BE2C (cell line): ENCODE measurements around the gene PHKG2.

ENCODE experiments used
- DNase-seq: peaks from one replicate; pipeline ENCODE4 v3.0.0-alpha.2; 2020
- H3K27me3 ChIP-seq: fragments of 250-450 bp; sonication (Bioruptor Pico); 2 replicates; pipeline ENCODE4 v1.5.1; 2020; ENCODE audit warnings: mild to moderate bottlenecking
- H3K36me3 ChIP-seq: fragments of 250-450 bp; sonication (Bioruptor Pico); 2 replicates; pipeline ENCODE4 v1.5.1; 2020; ENCODE audit warnings: mild to moderate bottlenecking
- H3K4me1 ChIP-seq: fragments of 250-450 bp; sonication (Bioruptor Pico); 2 replicates; pipeline ENCODE4 v1.5.1; 2020
- H3K4me3 ChIP-seq: 2 replicates; pipeline ENCODE4 v1.5.1; 2011; ENCODE audit warnings: low read depth, low read length
- H3K9me3 ChIP-seq: fragments of 250-450 bp; sonication (Bioruptor Pico); 2 replicates; pipeline ENCODE4 v1.5.1; 2020
- CTCF ChIP-seq: IDR thresholded peaks from 2 replicates; pipeline ENCODE4 v1.5.1; 2012; ENCODE audit warnings: mild to moderate bottlenecking, low read depth, low read length

PHKG2 gene

GRCh38 chr16:30703971-30704370 lies 44.3 kb upstream of the PHKG2 start:
- Histone ChIP-seq H3K4me3 (no peak overlapping the region), H3K27me3 (no peaks in the 10 kb centered on the region), H3K4me1 (no peaks in the 10 kb centered on the region), H3K36me3 (peaks cover 78% of the 10 kb centered on the region), H3K9me3 (no peaks in the 10 kb centered on the region)
- no peak for DNase-seq
- TF ChIP-seq CTCF: no peak

- no peak for DNase-seq
- no peak for TF ChIP-seq CTCF
- peaks cover 83% of the 10 kb centered on the region for H3K36me3 ChIP-seq
- no peak overlapping the region for H3K4me3 ChIP-seq
- no peaks in the 10 kb centered on the region for H3K9me3 ChIP-seq
- no peaks in the 10 kb centered on the region for H3K4me1 ChIP-seq
- no peaks in the 10 kb centered on the region for H3K27me3 ChIP-seq
These were observed 42.2 kb upstream of the PHKG2 start for GRCh38 chr16:30706046-30706445.

GRCh38 chr16:30710971-30711370 lies 37.3 kb upstream of the PHKG2 start:
- Histone ChIP-seq H3K27me3 (no peaks in the 10 kb centered on the region), H3K4me1 (peaks cover 7% of the 10 kb centered on the region), H3K4me3 (no peak overlapping the region), H3K9me3 (no peaks in the 10 kb centered on the region), H3K36me3 (peaks cover 72% of the 10 kb centered on the region)
- no peak for TF ChIP-seq CTCF
- DNase-seq: no peak

- TF ChIP-seq CTCF: no peak
- Histone ChIP-seq H3K4me1 (peaks cover 7% of the 10 kb centered on the region), H3K9me3 (no peaks in the 10 kb centered on the region), H3K4me3 (no peak overlapping the region), H3K27me3 (no peaks in the 10 kb centered on the region), H3K36me3 (peaks cover 71% of the 10 kb centered on the region)
- DNase-seq: no peak
These were observed 36.5 kb upstream of the PHKG2 start for GRCh38 chr16:30711712-30712111.

GRCh38 chr16:30715750-30716445 lies 32.3 kb upstream of the PHKG2 start:
- no peak for TF ChIP-seq CTCF
- peak overlapping the region; percentile 9; the same call in 1 of the 2 replicates for H3K4me3 ChIP-seq
- peak; percentile 56 for DNase-seq
- H3K9me3 ChIP-seq: no peaks in the 10 kb centered on the region
- H3K36me3 ChIP-seq: peaks cover 58% of the 10 kb centered on the region
- no peaks in the 10 kb centered on the region for H3K27me3 ChIP-seq
- peaks cover 7% of the 10 kb centered on the region for H3K4me1 ChIP-seq

- Histone ChIP-seq H3K4me3 (no peak overlapping the region), H3K9me3 (no peaks in the 10 kb centered on the region), H3K27me3 (no peaks in the 10 kb centered on the region), H3K36me3 (peaks cover 59% of the 10 kb centered on the region), H3K4me1 (peaks cover 6% of the 10 kb centered on the region)
- TF ChIP-seq CTCF: no peak
- no peak for DNase-seq
These were observed 28.1 kb upstream of the PHKG2 start for GRCh38 chr16:30720086-30720485.
